ENCODE data around the gene PTH1R.

Gene PTH1R

DNA sequence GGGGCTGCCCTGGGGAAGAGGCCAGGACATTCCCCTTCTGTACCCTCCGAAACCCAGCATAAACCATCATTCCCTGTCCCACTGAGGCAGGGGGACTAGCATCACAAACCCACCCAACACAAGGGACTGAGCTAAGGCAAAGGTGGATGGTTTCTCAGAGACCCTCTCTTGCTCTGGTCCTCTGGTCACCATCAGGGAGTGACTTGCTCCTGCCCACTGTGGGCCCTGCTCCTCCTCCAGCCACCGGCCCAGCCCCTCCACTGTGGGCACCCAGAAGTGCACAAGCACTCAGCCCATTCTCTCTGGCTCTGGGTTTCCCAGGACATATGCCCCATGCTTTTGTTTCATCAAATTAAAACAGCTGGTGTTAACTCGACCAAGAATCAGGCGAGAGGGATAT lies 44.9 kb downstream of the PTH1R start:
- Histone ChIP-seq H3K36me3 (ENCODE audit: control insufficient read depth in 1 of 2, insufficient read depth in 2 of 2, low read length in 2 of 2) (peaks cover 60 to 77% of the 10 kb centered on the region in 2 donors), H3K4me1 (ENCODE audit: control insufficient read depth in 1 of 2, insufficient read depth in 2 of 2, low read length in 2 of 2) (peaks cover 6 to 18% of the 10 kb centered on the region in 2 donors), H3K27ac (ENCODE audit: low read length) (no peak overlapping the region), H3K9me3 (ENCODE audit: control insufficient read depth in 1 of 2, low read length in 2 of 2) (no peaks in the 10 kb centered on the region), H3K27me3 (ENCODE audit: low read depth, low read length) (no peaks in the 10 kb centered on the region), H3K4me3 (ENCODE audit: low read depth in 1 of 2, low read length in 2 of 2) (no peak overlapping the region)

DNA sequence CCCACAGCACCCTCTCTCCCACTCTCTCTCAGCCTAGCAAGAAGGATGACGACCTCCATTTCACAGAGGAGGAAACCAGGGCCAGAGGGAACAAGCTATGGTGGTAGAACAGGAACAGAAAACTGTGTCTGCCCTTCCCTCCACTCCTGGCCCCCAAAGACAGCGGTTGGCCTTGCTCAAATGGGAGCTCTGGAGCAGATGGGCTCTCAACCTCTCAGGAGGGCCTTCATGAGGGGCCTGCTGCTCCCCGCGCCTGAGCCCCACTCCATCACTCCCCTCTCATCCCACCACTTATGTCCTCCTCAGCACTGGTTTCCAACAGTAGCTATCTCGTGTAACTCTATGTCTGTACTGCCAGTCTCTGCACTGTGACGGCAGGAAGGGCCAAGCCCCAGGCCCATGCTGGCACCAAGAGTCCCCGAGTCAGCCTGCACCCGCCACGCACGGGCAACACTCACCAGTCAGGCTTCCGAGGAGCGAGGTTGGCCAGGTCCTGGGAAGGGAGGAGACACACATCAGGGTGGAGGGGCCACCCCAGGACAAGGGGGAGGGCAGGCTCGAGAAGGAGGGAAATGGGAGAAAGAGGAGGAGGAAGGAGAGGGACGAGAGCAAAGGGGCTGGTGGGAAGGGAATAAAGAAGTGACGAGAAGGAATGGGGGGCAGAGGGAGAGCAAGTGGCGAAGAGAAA lies 45.5 kb downstream of the PTH1R start:
- Histone ChIP-seq H3K9me3 (ENCODE audit: control insufficient read depth in 1 of 2, low read length in 2 of 2) (no peaks in the 10 kb centered on the region), H3K4me3 (ENCODE audit: low read depth in 1 of 2, low read length in 2 of 2) (no peak overlapping the region), H3K27ac (ENCODE audit: low read length) (no peak overlapping the region), H3K36me3 (ENCODE audit: control insufficient read depth in 1 of 2, insufficient read depth in 2 of 2, low read length in 2 of 2) (peaks cover 60 to 72% of the 10 kb centered on the region in 2 donors), H3K4me1 (ENCODE audit: control insufficient read depth in 1 of 2, insufficient read depth in 2 of 2, low read length in 2 of 2) (peaks cover 10 to 24% of the 10 kb centered on the region in 2 donors), H3K27me3 (ENCODE audit: low read depth, low read length) (no peaks in the 10 kb centered on the region)

DNA sequence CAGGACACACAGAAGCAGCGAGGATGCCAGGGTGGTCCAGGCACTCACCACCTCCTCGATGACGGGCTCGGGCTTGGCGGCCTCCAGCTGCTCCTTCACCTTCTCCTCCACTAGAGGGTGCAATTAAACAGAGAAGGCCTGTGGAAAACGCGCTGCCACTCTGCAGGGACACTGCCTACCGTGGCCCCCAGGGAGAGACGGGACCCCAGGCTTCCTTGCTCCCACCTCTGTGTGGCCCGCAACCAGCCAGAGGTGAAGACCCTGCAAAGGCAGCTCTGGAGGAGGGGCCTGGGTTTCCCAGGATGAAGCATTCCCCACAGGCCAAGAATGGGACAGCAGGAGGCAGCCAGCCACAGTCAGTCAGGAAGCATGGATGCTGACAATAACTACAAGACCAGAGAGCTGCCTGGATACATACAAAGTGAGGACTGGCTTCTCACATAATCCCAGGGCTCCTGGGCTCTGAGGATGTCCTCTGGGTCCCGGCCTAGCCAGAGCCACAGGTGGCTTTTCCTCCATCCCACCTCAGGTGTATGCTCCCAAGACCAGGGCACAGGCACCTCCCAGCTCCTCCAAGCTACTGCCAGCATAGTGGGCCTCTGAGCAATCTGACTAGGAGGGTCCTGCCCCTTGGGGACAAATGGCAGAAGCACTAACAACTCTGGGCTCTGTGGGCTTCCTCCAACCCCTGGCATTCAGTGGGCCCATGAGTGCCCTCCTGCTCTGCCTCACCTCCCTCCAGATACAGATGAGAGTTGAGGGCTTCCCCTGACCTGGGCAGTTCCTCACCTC lies 46.2 kb downstream of the PTH1R start:
- no peaks in the 10 kb centered on the region for H3K27me3 ChIP-seq (ENCODE audit: low read depth, low read length)
- H3K4me3 ChIP-seq (ENCODE audit: low read depth in 1 of 2, low read length in 2 of 2) = no peak overlapping the region
- peaks cover 58 to 65% of the 10 kb centered on the region in 2 donors for H3K36me3 ChIP-seq (ENCODE audit: control insufficient read depth in 1 of 2, insufficient read depth in 2 of 2, low read length in 2 of 2)
- no peaks in the 10 kb centered on the region for H3K9me3 ChIP-seq (ENCODE audit: control insufficient read depth in 1 of 2, low read length in 2 of 2)
- H3K27ac ChIP-seq (ENCODE audit: low read length) = no peak overlapping the region
- H3K4me1 ChIP-seq (ENCODE audit: control insufficient read depth in 1 of 2, insufficient read depth in 2 of 2, low read length in 2 of 2) = peaks cover 10 to 25% of the 10 kb centered on the region in 2 donors

DNA sequence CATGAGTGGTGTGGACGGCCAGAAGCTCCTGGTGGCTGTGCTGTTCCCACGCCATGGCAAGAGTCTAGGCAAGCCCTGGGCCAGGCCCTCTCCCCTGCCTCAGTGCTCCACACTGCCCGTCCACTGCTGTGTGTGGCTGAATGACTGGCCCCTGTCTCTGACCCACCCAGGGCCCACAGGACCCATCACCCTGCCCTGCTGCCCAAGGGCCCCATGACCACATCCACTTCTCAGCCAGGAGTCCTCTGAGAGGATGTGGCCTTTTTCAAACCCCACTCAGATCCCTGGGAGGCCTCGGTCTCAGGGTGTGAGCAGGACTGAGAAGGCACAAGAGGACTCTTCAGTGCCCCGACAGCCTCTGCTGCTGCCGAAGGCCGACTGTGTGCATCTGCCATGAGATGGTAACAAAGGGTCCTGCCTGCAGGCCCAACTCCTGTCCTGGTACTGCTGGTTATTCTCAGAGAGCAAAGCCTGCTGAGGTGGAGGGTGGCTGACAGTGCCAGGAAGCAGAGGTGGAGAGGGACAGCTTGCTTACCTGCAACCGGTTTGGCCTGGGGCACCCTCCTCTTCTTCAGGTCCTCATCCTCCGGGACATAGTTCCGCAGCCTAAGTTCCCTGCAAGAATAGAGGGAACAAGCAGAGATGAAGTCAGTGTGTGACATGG lies 47.5 kb downstream of the PTH1R start:
- Histone ChIP-seq H3K4me1 (ENCODE audit: control insufficient read depth in 1 of 2, insufficient read depth in 2 of 2, low read length in 2 of 2) (peaks cover 17 to 27% of the 10 kb centered on the region in 2 donors), H3K27ac (ENCODE audit: low read length) (no peak overlapping the region), H3K27me3 (ENCODE audit: low read depth, low read length) (no peaks in the 10 kb centered on the region), H3K9me3 (ENCODE audit: control insufficient read depth in 1 of 2, low read length in 2 of 2) (no peaks in the 10 kb centered on the region), H3K4me3 (ENCODE audit: low read depth in 1 of 2, low read length in 2 of 2) (no peak overlapping the region), H3K36me3 (ENCODE audit: control insufficient read depth in 1 of 2, insufficient read depth in 2 of 2, low read length in 2 of 2) (peaks cover 47 to 52% of the 10 kb centered on the region in 2 donors)

DNA sequence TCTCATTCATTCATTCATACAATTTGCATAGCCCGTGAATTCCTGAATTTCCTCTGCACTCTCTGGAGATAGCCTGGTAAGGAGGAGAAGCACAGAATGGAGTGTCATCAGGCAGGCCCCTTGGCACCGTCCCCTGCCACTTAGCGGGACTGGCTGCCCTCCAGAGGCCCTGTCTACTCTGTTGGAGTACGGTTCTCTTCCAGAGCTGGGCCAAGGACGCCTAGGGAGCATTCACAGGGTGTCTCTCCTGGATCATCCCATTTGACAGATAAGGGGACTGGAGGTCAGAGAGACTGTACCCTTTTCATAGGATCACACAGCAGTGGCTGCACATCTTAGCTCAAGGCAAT lies 48.0 kb downstream of the PTH1R start:
- H3K9me3 ChIP-seq (ENCODE audit: control insufficient read depth in 1 of 2, low read length in 2 of 2) = no peaks in the 10 kb centered on the region
- peaks cover 42 to 47% of the 10 kb centered on the region in 2 donors for H3K36me3 ChIP-seq (ENCODE audit: control insufficient read depth in 1 of 2, insufficient read depth in 2 of 2, low read length in 2 of 2)
- H3K4me1 ChIP-seq (ENCODE audit: control insufficient read depth in 1 of 2, insufficient read depth in 2 of 2, low read length in 2 of 2) = peaks cover 22 to 32% of the 10 kb centered on the region in 2 donors
- H3K27me3 ChIP-seq (ENCODE audit: low read depth, low read length) = no peaks in the 10 kb centered on the region
- H3K27ac ChIP-seq (ENCODE audit: low read length) = no peak overlapping the region
- H3K4me3 ChIP-seq (ENCODE audit: low read depth in 1 of 2, low read length in 2 of 2) = no peak overlapping the region

DNA sequence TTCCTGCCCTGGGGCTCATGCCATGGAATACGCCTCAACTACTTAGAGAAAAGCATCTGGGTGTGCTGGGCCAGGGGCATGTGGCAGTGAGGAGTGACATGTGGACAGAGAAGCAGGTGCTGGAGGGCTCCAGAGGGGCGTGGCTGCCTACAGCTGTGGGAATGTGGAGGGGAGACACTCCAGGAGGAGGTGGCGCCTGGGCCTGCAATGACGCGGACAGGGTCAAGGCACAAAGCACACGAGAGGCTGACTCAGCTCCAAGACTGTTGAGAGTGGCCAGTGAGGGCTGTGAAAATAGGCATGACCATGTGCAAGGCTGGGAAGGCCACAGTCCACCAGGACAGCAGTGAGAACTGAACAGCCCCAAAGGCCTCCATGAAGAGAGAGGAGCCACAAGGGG lies 48.5 kb downstream of the PTH1R start:
- no peaks in the 10 kb centered on the region for H3K27me3 ChIP-seq (ENCODE audit: low read depth, low read length)
- H3K9me3 ChIP-seq (ENCODE audit: control insufficient read depth in 1 of 2, low read length in 2 of 2) = no peaks in the 10 kb centered on the region
- peaks cover 38 to 42% of the 10 kb centered on the region in 2 donors for H3K36me3 ChIP-seq (ENCODE audit: control insufficient read depth in 1 of 2, insufficient read depth in 2 of 2, low read length in 2 of 2)
- H3K27ac ChIP-seq (ENCODE audit: low read length) = no peak overlapping the region
- H3K4me3 ChIP-seq (ENCODE audit: low read depth in 1 of 2, low read length in 2 of 2) = no peak overlapping the region
- peaks cover 27 to 37% of the 10 kb centered on the region in 2 donors for H3K4me1 ChIP-seq (ENCODE audit: control insufficient read depth in 1 of 2, insufficient read depth in 2 of 2, low read length in 2 of 2)

DNA sequence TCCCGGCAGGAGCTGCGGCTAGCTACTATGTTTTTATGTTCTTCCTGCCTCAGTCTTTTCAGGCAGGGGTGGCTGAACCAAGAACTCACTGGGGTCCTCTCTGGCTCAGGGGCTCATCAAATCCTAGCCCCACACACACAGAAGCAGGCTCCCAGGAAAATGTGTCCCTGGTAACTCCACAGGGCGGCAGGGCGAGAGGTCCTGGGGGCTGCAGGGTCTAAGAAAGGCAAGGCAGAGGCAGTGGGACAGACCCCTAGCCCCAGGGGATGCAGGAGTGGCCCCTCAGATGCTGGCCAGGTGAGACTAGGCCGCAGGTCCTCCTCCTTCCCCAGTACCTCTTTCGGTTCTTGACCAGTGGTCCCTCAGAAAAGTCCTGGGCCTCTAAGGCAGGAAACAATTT lies 48.9 kb downstream of the PTH1R start:
- Histone ChIP-seq H3K9me3 (ENCODE audit: control insufficient read depth in 1 of 2, low read length in 2 of 2) (no peaks in the 10 kb centered on the region), H3K27me3 (ENCODE audit: low read depth, low read length) (no peaks in the 10 kb centered on the region), H3K4me1 (ENCODE audit: control insufficient read depth in 1 of 2, insufficient read depth in 2 of 2, low read length in 2 of 2) (peaks cover 31 to 41% of the 10 kb centered on the region in 2 donors), H3K27ac (ENCODE audit: low read length) (peak overlapping the region; percentile 58), H3K36me3 (ENCODE audit: control insufficient read depth in 1 of 2, insufficient read depth in 2 of 2, low read length in 2 of 2) (peaks cover 34 to 38% of the 10 kb centered on the region in 2 donors), H3K4me3 (ENCODE audit: low read depth in 1 of 2, low read length in 2 of 2) (no peak overlapping the region)

DNA sequence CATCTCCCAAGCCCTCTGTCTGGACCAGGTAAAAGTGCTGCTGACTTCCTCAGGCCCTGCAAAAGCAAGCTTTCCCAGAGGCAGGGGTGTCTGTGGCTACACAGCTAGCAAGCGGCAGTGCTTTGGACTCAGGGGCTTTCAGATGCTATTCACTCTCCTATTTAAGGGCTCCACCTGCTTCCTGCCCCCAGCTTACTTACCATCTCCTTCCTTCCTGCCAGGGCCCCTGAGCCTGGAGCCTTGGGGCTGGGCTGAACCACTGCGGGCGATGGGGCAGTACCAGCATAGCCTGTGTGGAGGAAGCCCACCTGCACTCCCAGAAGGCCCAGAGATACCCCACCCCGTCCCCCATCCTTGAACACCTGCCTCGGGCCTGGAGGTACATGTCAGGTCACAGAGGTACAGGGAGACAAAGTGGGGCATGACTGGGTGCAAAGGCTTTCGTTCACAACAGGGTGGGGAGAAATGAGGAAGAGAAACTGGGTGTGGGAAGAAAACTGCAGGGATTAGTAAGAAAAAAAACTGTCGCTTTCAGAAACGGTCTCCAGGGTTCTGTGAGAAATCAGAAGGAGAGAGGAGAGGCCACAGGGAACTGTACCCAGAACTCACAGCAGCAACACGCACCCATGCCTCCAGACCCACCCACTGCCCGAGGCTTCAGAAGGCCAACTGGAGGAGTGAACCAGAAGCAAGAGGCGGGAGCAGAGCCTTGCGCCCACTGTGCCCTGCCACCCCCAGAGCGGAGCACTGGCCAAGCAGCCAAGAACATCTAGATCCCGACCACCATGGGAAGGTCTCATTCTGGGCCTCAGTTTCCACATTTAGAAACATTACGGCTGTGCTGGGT lies 49.6 kb downstream of the PTH1R start:
- Histone ChIP-seq H3K9me3 (ENCODE audit: control insufficient read depth in 1 of 2, low read length in 2 of 2) (no peaks in the 10 kb centered on the region), H3K36me3 (ENCODE audit: control insufficient read depth in 1 of 2, insufficient read depth in 2 of 2, low read length in 2 of 2) (peaks cover 27 to 31% of the 10 kb centered on the region in 2 donors), H3K4me3 (ENCODE audit: low read depth in 1 of 2, low read length in 2 of 2) (no peak overlapping the region), H3K27ac (ENCODE audit: low read length) (peak overlapping the region; percentile 58), H3K4me1 (ENCODE audit: control insufficient read depth in 1 of 2, insufficient read depth in 2 of 2, low read length in 2 of 2) (peaks cover 37 to 47% of the 10 kb centered on the region in 2 donors), H3K27me3 (ENCODE audit: low read depth, low read length) (no peaks in the 10 kb centered on the region)

DNA sequence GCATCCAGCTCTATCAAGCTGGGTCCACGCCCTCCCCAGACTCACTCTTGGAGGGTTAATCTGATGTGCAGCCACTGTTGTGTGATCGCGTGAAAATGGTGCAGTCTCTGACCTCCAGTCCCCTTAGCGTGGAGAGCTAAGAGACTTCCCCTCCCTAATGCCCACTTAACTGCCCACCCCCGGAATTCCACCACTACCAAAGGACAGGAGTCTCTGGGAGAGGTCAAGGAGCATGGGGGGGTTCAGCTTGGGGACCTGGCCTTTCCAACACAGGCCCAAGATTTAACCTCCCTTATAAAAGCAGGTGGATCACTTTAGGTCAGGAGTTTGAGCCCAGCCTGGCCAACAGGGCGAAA lies 50.2 kb downstream of the PTH1R start:
- Histone ChIP-seq H3K4me1 (ENCODE audit: control insufficient read depth in 1 of 2, insufficient read depth in 2 of 2, low read length in 2 of 2) (peaks cover 43 to 53% of the 10 kb centered on the region in 2 donors), H3K4me3 (ENCODE audit: low read depth in 1 of 2, low read length in 2 of 2) (no peak overlapping the region), H3K27me3 (ENCODE audit: low read depth, low read length) (no peaks in the 10 kb centered on the region), H3K27ac (ENCODE audit: low read length) (peak overlapping the region; percentile 58), H3K36me3 (ENCODE audit: control insufficient read depth in 1 of 2, insufficient read depth in 2 of 2, low read length in 2 of 2) (peaks cover 21 to 25% of the 10 kb centered on the region in 2 donors), H3K9me3 (ENCODE audit: control insufficient read depth in 1 of 2, low read length in 2 of 2) (no peaks in the 10 kb centered on the region)

DNA sequence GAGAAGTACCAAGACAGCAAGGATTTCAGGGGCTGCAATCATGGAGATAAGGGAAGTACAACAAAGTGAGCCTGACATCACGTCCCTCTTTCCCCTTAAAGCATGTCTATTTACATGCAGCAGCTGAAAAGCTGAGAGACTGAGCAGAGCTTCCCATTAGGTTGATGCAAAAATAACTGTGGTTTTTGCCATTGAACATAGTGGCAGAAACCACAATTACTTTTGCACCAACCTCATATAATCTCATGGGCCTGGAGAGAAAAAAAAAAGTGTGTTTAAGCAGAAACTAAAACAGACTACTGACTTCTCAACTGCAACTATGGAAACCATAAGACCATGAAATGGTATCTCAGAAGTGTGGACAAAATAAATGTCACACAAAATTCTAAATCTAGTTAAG lies 50.8 kb downstream of the PTH1R start:
- Histone ChIP-seq H3K36me3 (ENCODE audit: control insufficient read depth in 1 of 2, insufficient read depth in 2 of 2, low read length in 2 of 2) (peaks cover 15 to 20% of the 10 kb centered on the region in 2 donors), H3K27me3 (ENCODE audit: low read depth, low read length) (no peaks in the 10 kb centered on the region), H3K9me3 (ENCODE audit: control insufficient read depth in 1 of 2, low read length in 2 of 2) (no peaks in the 10 kb centered on the region), H3K4me3 (ENCODE audit: low read depth in 1 of 2, low read length in 2 of 2) (no peak overlapping the region), H3K4me1 (ENCODE audit: control insufficient read depth in 1 of 2, insufficient read depth in 2 of 2, low read length in 2 of 2) (peaks cover 49 to 59% of the 10 kb centered on the region in 2 donors), H3K27ac (ENCODE audit: low read length) (peak overlapping the region; percentile 56)

DNA sequence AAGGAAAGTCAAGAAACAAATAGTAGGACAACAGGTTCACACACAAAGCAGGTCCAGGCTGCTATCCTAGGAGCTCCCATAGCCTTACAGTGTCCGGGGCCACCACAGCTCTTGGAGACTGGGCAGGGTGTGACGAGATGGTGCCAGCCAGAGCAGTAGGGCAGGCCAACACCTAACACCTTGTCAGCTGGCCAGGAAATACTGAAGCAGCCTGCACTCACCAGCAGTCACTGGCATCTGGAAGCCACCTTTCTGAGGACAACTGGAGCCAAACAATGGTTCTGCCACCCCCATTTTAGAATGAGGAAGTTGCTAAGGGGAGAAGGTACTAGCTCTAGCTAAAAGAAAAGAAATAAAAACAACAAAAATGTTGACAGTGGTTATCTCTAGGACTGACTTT lies 51.8 kb downstream of the PTH1R start:
- H3K4me3 ChIP-seq (ENCODE audit: low read depth in 1 of 2, low read length in 2 of 2) = no peak overlapping the region
- peaks cover 10 to 14% of the 10 kb centered on the region in 2 donors for H3K36me3 ChIP-seq (ENCODE audit: control insufficient read depth in 1 of 2, insufficient read depth in 2 of 2, low read length in 2 of 2)
- peak overlapping the region; percentile 56 for H3K27ac ChIP-seq (ENCODE audit: low read length)
- peaks cover 51 to 68% of the 10 kb centered on the region in 2 donors for H3K4me1 ChIP-seq (ENCODE audit: control insufficient read depth in 1 of 2, insufficient read depth in 2 of 2, low read length in 2 of 2)
- no peaks in the 10 kb centered on the region for H3K9me3 ChIP-seq (ENCODE audit: control insufficient read depth in 1 of 2, low read length in 2 of 2)
- no peaks in the 10 kb centered on the region for H3K27me3 ChIP-seq (ENCODE audit: low read depth, low read length)
